Caco-2 (cell line): ENCODE data around the gene PLXNA4. TPM values are rescaled to one million over a fixed set of nuclear protein-coding genes. Genes with fewer than 3 reads are reported as not detected.

Source experiments
- BruUV-seq: library from RNA; stranded (reverse); fragments of 400-500 nt; replicated peaks from 2 replicates; lab custom pipeline; 2021; lab: Mats Ljungman, UMichigan
- CTCF ChIA-PET: fragments of 300-600 bp; sonication (Branson Sonifier 250); formaldehyde crosslinking; loops from one replicate; lab custom pipeline; 2022; ENCODE audit warnings: antibody characterized with exemption; lab: Charles Lee
- POLR2A ChIA-PET: fragments of 300-600 bp; sonication (Branson Sonifier 250); formaldehyde crosslinking; loops from one replicate; lab custom pipeline; 2022; ENCODE audit warnings: antibody characterized with exemption; lab: Charles Lee
- DNase-seq, 2 experiments: peaks; one replicate each; pipeline versions ENCODE4 v3.0.0 to v3.0.0-alpha.2; 2020 to 2022
- H3K27me3 ChIP-seq: replicated peaks from 2 replicates; pipeline ENCODE4 v1.6.0; 2011; ENCODE audit warnings: low read length; ENCODE audit not compliant: control insufficient read depth, insufficient read depth
- H3K36me3 ChIP-seq: 2 replicates; pipeline ENCODE4 v1.5.1; 2011; ENCODE audit warnings: low read length; ENCODE audit not compliant: control insufficient read depth, insufficient read depth
- H3K4me1 ChIP-seq: fragments of 250-450 bp; sonication (Bioruptor Pico); 2 replicates; pipeline ENCODE4 v1.5.1; 2020; ENCODE audit warnings: mild to moderate bottlenecking
- H3K4me3 ChIP-seq: 2 replicates; pipeline ENCODE4 v1.5.1; 2011; ENCODE audit warnings: low read depth, mild to moderate bottlenecking, control low read depth, low read length
- H3K9me3 ChIP-seq: fragments of 250-450 bp; sonication (Bioruptor Pico); 2 replicates; pipeline ENCODE4 v1.5.1; 2020; ENCODE audit warnings: mild to moderate bottlenecking, moderate library complexity
- H3K27ac Mint-ChIP-seq: one replicate; pipeline ENCODE4 v1.8.0; 2022; ENCODE audit warnings: mixed read lengths; ENCODE audit not compliant: unreplicated experiment
- H3K27me3 Mint-ChIP-seq: one replicate; pipeline ENCODE4 v1.8.0; 2022; ENCODE audit warnings: mixed read lengths; ENCODE audit not compliant: insufficient read depth, unreplicated experiment
- H3K36me3 Mint-ChIP-seq: one replicate; pipeline ENCODE4 v1.8.0; 2022; ENCODE audit warnings: mild to moderate bottlenecking, mixed read lengths; ENCODE audit not compliant: insufficient read depth, unreplicated experiment
- H3K4me1 Mint-ChIP-seq: one replicate; pipeline ENCODE4 v1.8.0; 2022; ENCODE audit warnings: low read depth, mixed read lengths; ENCODE audit not compliant: unreplicated experiment
- H3K4me3 Mint-ChIP-seq: one replicate; pipeline ENCODE4 v1.8.0; 2022; ENCODE audit warnings: mild to moderate bottlenecking, moderate library complexity, mixed read lengths; ENCODE audit not compliant: unreplicated experiment
- H3K9me3 Mint-ChIP-seq: one replicate; pipeline ENCODE4 v1.8.0; 2022; ENCODE audit warnings: mixed read lengths; ENCODE audit not compliant: unreplicated experiment
- intact Hi-C: fragments of 100-400 bp; cut with micrococcal nuclease; formaldehyde crosslinking; loops from one replicate; pipeline ENCODE4 v1.10.0; 2022; ENCODE audit not compliant: unreplicated experiment
- total RNA-seq: library from RNA; stranded (reverse); gene quantifications from 2 replicates; pipeline ENCODE4 v1.2.3, GENCODE V29; 2022
- TF ChIP-seq, protein P1 (sequence below), 2 experiments: fragments of 200-600 bp in 1 of 2; IDR thresholded peaks; 1 replicate in 1 of 2; 2 replicates in 1 of 2; pipeline versions ENCODE4 v1.5.1 to v1.8.0; 2011 to 2022; ENCODE audit warnings: antibody characterized with exemption in 1 of 2, control low read depth in 1 of 2, inconsistent platforms in 1 of 2, low read depth in 1 of 2, low read length in 1 of 2, mild to moderate bottlenecking in 1 of 2, moderate library complexity in 1 of 2; ENCODE audit not compliant: insufficient read depth in 1 of 2, severe bottlenecking in 1 of 2, unreplicated experiment in 1 of 2

Gene PLXNA4
- total RNA-seq, 1 experiment from 2014 or later, result 0.43 TPM

GRCh38 chr7:132436121-132436520 lies 140.1 kb downstream of the PLXNA4 start:
- Mint-ChIP-seq H3K27me3 (peaks cover 23% of the 10 kb centered on the region), H3K4me1 (no peaks in the 10 kb centered on the region), H3K27ac (no peak overlapping the region), H3K9me3 (no peaks in the 10 kb centered on the region), H3K36me3 (no peaks in the 10 kb centered on the region), H3K4me3 (no peak overlapping the region)
- ChIA-PET CTCF (no interaction called here), POLR2A (no interaction called here)
- no peaks in the 10 kb centered on the region for H3K9me3 ChIP-seq
- intact Hi-C loops, result no loop called here
- no peak for DNase-seq
- H3K36me3 ChIP-seq, result no peaks in the 10 kb centered on the region
- H3K4me3 ChIP-seq, result no peak overlapping the region
- no peaks in the 10 kb centered on the region for H3K4me1 ChIP-seq
- TF ChIP-seq, protein P1, sequence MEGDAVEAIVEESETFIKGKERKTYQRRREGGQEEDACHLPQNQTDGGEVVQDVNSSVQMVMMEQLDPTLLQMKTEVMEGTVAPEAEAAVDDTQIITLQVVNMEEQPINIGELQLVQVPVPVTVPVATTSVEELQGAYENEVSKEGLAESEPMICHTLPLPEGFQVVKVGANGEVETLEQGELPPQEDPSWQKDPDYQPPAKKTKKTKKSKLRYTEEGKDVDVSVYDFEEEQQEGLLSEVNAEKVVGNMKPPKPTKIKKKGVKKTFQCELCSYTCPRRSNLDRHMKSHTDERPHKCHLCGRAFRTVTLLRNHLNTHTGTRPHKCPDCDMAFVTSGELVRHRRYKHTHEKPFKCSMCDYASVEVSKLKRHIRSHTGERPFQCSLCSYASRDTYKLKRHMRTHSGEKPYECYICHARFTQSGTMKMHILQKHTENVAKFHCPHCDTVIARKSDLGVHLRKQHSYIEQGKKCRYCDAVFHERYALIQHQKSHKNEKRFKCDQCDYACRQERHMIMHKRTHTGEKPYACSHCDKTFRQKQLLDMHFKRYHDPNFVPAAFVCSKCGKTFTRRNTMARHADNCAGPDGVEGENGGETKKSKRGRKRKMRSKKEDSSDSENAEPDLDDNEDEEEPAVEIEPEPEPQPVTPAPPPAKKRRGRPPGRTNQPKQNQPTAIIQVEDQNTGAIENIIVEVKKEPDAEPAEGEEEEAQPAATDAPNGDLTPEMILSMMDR (IDR thresholded peaks at IDR 0.05; ENCODE audit: insufficient read depth in 1 of 2, low read depth in 1 of 2, low read length in 1 of 2, severe bottlenecking in 1 of 2, unreplicated experiment in 1 of 2), result no peak
- H3K27me3 ChIP-seq, result peaks cover 4% of the 10 kb centered on the region
- no TSS peak for BruUV-seq

DNA sequence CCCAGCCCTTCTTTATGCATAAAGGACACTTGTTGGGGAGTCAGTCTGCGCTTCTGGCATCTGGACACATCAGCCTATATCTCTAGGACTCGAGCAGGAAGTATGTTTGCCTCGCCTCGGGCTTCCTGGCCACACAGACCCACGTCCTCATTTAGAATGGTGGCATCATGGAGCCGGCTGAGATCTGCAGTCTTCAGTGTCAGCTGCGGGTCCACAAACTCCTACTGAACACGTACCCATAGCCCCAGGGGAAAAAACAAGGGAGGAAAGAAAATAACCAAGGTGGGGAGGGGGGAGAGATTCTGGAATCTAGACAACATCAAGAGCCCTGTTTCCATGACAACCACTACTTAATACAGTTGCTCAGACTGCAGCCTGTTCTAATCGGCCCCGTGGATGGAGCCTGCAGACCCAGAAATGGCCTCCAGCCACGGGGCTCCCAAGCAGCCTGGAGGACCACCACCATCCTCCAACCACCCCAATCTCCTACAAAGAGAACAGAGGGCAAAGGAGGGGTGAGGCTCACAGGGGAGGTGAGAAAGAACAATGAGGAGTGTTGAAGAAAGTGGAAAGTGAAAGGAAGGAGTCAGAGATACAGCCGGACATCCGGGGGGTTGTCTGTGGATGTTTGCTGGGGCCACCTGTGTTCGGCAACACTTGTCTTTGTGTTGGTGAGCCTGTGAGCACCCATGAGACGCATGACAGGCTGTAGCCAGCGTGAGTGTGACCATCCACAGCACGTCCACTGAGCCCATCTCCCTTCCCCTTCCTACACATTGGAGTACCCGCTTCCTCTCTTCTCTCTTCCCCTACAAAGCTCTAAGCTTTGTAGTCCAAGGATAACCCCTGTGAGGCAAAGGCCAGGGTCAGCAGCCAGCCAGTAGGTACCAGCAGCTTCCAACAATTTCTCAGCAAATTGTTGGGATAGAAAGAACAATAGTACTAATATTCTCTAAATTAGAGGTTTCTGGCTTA lies 141.0 kb downstream of the PLXNA4 start:
- H3K4me1 Mint-ChIP-seq, result no peaks in the 10 kb centered on the region
- no peak overlapping the region for H3K4me3 ChIP-seq
- peaks cover 4% of the 10 kb centered on the region for H3K27me3 ChIP-seq
- intact Hi-C loops, result no loop called here
- TF ChIP-seq, protein P1 (IDR thresholded peaks at IDR 0.05; ENCODE audit: insufficient read depth in 1 of 2, low read depth in 1 of 2, low read length in 1 of 2, severe bottlenecking in 1 of 2, unreplicated experiment in 1 of 2), result no peak
- H3K4me3 Mint-ChIP-seq, result no peak overlapping the region
- H3K9me3 ChIP-seq, result no peaks in the 10 kb centered on the region
- no peaks in the 10 kb centered on the region for H3K9me3 Mint-ChIP-seq
- no peak for DNase-seq
- H3K27me3 Mint-ChIP-seq, result peaks cover 23% of the 10 kb centered on the region
- ChIA-PET CTCF (no interaction called here), POLR2A (no interaction called here)
- H3K4me1 ChIP-seq, result no peaks in the 10 kb centered on the region
- no peaks in the 10 kb centered on the region for H3K36me3 Mint-ChIP-seq
- no peaks in the 10 kb centered on the region for H3K36me3 ChIP-seq
- no peak overlapping the region for H3K27ac Mint-ChIP-seq
- BruUV-seq, result no TSS peak

DNA sequence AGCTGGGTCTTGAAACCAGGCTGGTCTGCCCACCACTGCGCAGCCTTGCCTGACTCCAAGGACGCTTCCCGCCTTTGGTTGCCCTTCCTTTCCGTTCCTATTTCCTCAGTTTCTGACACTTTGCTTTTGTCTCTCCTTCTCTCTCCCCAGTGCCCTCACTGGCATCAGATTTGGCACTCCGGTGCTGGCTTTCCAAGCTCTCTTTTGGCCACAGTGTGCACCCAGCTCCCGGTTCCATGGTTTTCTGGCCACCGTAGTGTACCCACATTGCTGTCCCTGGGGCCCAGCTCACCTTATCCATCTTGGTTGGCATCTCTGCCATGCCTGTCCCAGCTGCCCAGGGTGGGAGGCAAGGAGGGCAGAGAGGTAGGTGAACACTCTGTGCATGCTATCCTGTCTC lies 142.2 kb downstream of the PLXNA4 start:
- no TSS peak for BruUV-seq
- H3K36me3 Mint-ChIP-seq, result no peaks in the 10 kb centered on the region
- Histone ChIP-seq H3K9me3 (no peaks in the 10 kb centered on the region), H3K36me3 (no peaks in the 10 kb centered on the region), H3K4me3 (no peak overlapping the region), H3K4me1 (no peaks in the 10 kb centered on the region), H3K27me3 (peaks cover 4% of the 10 kb centered on the region)
- no peak for DNase-seq
- TF ChIP-seq, protein P1 (IDR thresholded peaks at IDR 0.05; ENCODE audit: insufficient read depth in 1 of 2, low read depth in 1 of 2, low read length in 1 of 2, severe bottlenecking in 1 of 2, unreplicated experiment in 1 of 2), result no peak
- no peaks in the 10 kb centered on the region for H3K4me1 Mint-ChIP-seq
- no peak overlapping the region for H3K27ac Mint-ChIP-seq
- H3K9me3 Mint-ChIP-seq, result no peaks in the 10 kb centered on the region
- ChIA-PET POLR2A (no interaction called here), CTCF (no interaction called here)
- peaks cover 23% of the 10 kb centered on the region for H3K27me3 Mint-ChIP-seq
- intact Hi-C loops, result no loop called here
- H3K4me3 Mint-ChIP-seq, result no peak overlapping the region
